IMR-90 (cell line): ENCODE data around the gene NDUFAF5. TPM values are rescaled to one million over a fixed set of nuclear protein-coding genes. Genes with fewer than 3 reads are reported as not detected.
A peak's percentile ranks its signal among the peaks of the same experiment; 100 is the strongest.

Experiments used
- ATAC-seq: fragments of 200-7000 bp; cut with Tn5 transposase; 2 replicates; pipeline ENCODE4 v1.9.1; 2020; ENCODE audit warnings: low read depth, mild to moderate bottlenecking, moderate library complexity
- BruUV-seq: library from RNA; stranded (reverse); fragments of 400-500 nt; replicated peaks from 2 replicates; lab custom pipeline; 2021; lab: Mats Ljungman, UMichigan
- CTCF ChIA-PET: fragments of 300-600 bp; formaldehyde crosslinking; extraction: SDS; loops from one replicate; lab custom pipeline; 2021; ENCODE audit warnings: antibody characterized with exemption; lab: Yijun Ruan, JAX
- POLR2A ChIA-PET: fragments of 300-600 bp; sonication (Branson Sonifier 250); formaldehyde crosslinking; loops from one replicate; lab custom pipeline; 2022; ENCODE audit warnings: antibody characterized with exemption; ENCODE audit not compliant: unreplicated experiment; lab: Charles Lee
- DNase-seq: peaks from one replicate; pipeline ENCODE4 v3.0.0; 2013
- H2AFZ ChIP-seq: replicated peaks from 2 replicates; pipeline ENCODE3; 2013; ENCODE audit warnings: low read length, mild to moderate bottlenecking; ENCODE audit not compliant: poor library complexity
- H2AK5ac ChIP-seq: 2 replicates; pipeline ENCODE4 v1.6.1; 2013; ENCODE audit warnings: low read depth, low read length, inconsistent platforms
- H2AK9ac ChIP-seq: replicated peaks from 2 replicates; pipeline ENCODE3; 2013; ENCODE audit warnings: mild to moderate bottlenecking, low read depth, low read length, moderate library complexity; ENCODE audit not compliant: poor library complexity
- H2BK120ac ChIP-seq: 2 replicates; pipeline ENCODE4 v1.6.1; 2013; ENCODE audit warnings: low read depth, low read length, inconsistent platforms
- H2BK15ac ChIP-seq: 3 replicates; pipeline ENCODE4 v1.6.1; 2013; ENCODE audit warnings: low read depth, low read length, inconsistent platforms
- H2BK20ac ChIP-seq: 2 replicates; pipeline ENCODE4 v1.6.1; 2013; ENCODE audit warnings: low read depth, mild to moderate bottlenecking, inconsistent platforms, low read length, moderate library complexity
- H2BK5ac ChIP-seq: 2 replicates; pipeline ENCODE4 v1.6.1; 2013; ENCODE audit warnings: mild to moderate bottlenecking, low read depth, low read length, inconsistent platforms; ENCODE audit not compliant: poor library complexity, severe bottlenecking
- H3K14ac ChIP-seq: replicated peaks from 2 replicates; pipeline ENCODE4 v1.6.1; 2013; ENCODE audit warnings: low read depth, low read length, inconsistent platforms
- H3K18ac ChIP-seq: 2 replicates; pipeline ENCODE4 v1.6.1; 2013; ENCODE audit warnings: low read depth, low read length, control low read depth
- H3K23ac ChIP-seq: 2 replicates; pipeline ENCODE4 v1.6.1; 2013; ENCODE audit warnings: low read depth, low read length, inconsistent platforms
- H3K27ac ChIP-seq: 2 replicates; pipeline ENCODE4 v1.5.1; 2013; ENCODE audit warnings: mild to moderate bottlenecking, control low read depth, low read length; ENCODE audit not compliant: insufficient read depth
- H3K27me3 ChIP-seq: 2 replicates; pipeline ENCODE4 v1.6.1; 2013; ENCODE audit warnings: low read length; ENCODE audit not compliant: control insufficient read depth, insufficient read depth
- H3K36me3 ChIP-seq: 2 replicates; pipeline ENCODE4 v1.6.1; 2013; ENCODE audit warnings: low read length, mixed read lengths; ENCODE audit not compliant: control insufficient read depth, insufficient read depth
- H3K4ac ChIP-seq: 2 replicates; pipeline ENCODE4 v1.6.1; 2013; ENCODE audit warnings: low read depth, low read length, inconsistent platforms
- H3K4me1 ChIP-seq: 2 replicates; pipeline ENCODE4 v1.6.1; 2013; ENCODE audit warnings: low read length, mixed read lengths; ENCODE audit not compliant: control insufficient read depth, insufficient read depth
- H3K4me2 ChIP-seq: 2 replicates; pipeline ENCODE4 v1.6.1; 2013; ENCODE audit warnings: low read depth, mild to moderate bottlenecking, control low read depth, low read length, moderate library complexity
- H3K4me3 ChIP-seq: 2 replicates; pipeline ENCODE4 v1.5.1; 2013; ENCODE audit warnings: low read depth, mild to moderate bottlenecking, control low read depth, low read length, moderate library complexity; ENCODE audit not compliant: insufficient read depth
- H3K56ac ChIP-seq: 2 replicates; pipeline ENCODE4 v1.6.1; 2013; ENCODE audit warnings: low read length, inconsistent platforms; ENCODE audit not compliant: insufficient read depth; ENCODE audit errors: extremely low read depth
- H3K79me1 ChIP-seq, 2 experiments: 2 replicates each; pipeline ENCODE4 v1.6.1; 2013; ENCODE audit warnings: low read length in 2 of 2, inconsistent platforms in 1 of 2, low read depth in 1 of 2
- H3K9ac ChIP-seq: 2 replicates; pipeline ENCODE4 v1.6.1; 2013; ENCODE audit warnings: low read depth, low read length, control low read depth
- H3K9me1 ChIP-seq: 2 replicates; pipeline ENCODE4 v1.6.1; 2013; ENCODE audit warnings: low read length, inconsistent platforms; ENCODE audit not compliant: insufficient read depth
- H3K9me3 ChIP-seq: 2 replicates; pipeline ENCODE4 v1.6.1; 2013; ENCODE audit warnings: low read length; ENCODE audit not compliant: control insufficient read depth, insufficient read depth
- H4K20me1 ChIP-seq: 2 replicates; pipeline ENCODE4 v1.6.1; 2013; ENCODE audit warnings: low read length, inconsistent platforms; ENCODE audit not compliant: insufficient read depth
- H4K5ac ChIP-seq: 2 replicates; pipeline ENCODE4 v1.6.1; 2013; ENCODE audit warnings: mild to moderate bottlenecking, low read depth, low read length, control low read depth
- H4K8ac ChIP-seq, 2 experiments: 2 replicates each; pipeline ENCODE4 v1.6.1; 2013; ENCODE audit warnings: low read depth in 2 of 2, low read length in 2 of 2, control low read depth in 1 of 2, inconsistent platforms in 1 of 2
- H4K91ac ChIP-seq: 2 replicates; pipeline ENCODE4 v1.6.1; 2013; ENCODE audit warnings: low read depth, low read length, inconsistent platforms; ENCODE audit not compliant: insufficient read depth
- BHLHE40 ChIP-seq: fragments of 150-350 bp; IDR thresholded peaks from 2 replicates; pipeline ENCODE4 v1.6.1; 2016; ENCODE audit warnings: mild to moderate bottlenecking, low read depth, low read length
- CEBPB ChIP-seq: IDR thresholded peaks from 2 replicates; pipeline ENCODE4 v1.6.1; 2012; ENCODE audit warnings: low read depth, low read length, improper control_type of control experiment
- CHD1 ChIP-seq: IDR thresholded peaks from 2 replicates; pipeline ENCODE4 v1.6.1; 2012; ENCODE audit warnings: low read depth, low read length, improper control_type of control experiment
- FOS ChIP-seq: fragments of 150-350 bp; IDR thresholded peaks from 2 replicates; pipeline ENCODE4 v1.6.1; 2016; ENCODE audit warnings: low read depth, low read length
- MAFK ChIP-seq: IDR thresholded peaks from 2 replicates; pipeline ENCODE4 v1.6.1; 2012; ENCODE audit warnings: low read depth, low read length, improper control_type of control experiment
- MAZ ChIP-seq: IDR thresholded peaks from 2 replicates; pipeline ENCODE4 v1.6.1; 2012; ENCODE audit warnings: low read depth, mild to moderate bottlenecking, low read length, improper control_type of control experiment, moderate library complexity, borderline replicate concordance
- MXI1 ChIP-seq: IDR thresholded peaks from 2 replicates; pipeline ENCODE4 v1.6.1; 2012; ENCODE audit warnings: low read depth, mild to moderate bottlenecking, low read length, moderate library complexity, borderline replicate concordance
- NFE2L2 ChIP-seq: fragments of 150-350 bp; IDR thresholded peaks from 2 replicates; pipeline ENCODE4 v1.6.1; 2016; ENCODE audit warnings: low read depth, mild to moderate bottlenecking, low read length
- POLR2A ChIP-seq: IDR thresholded peaks from 2 replicates; pipeline ENCODE4 v1.6.1; 2012; ENCODE audit warnings: mild to moderate bottlenecking, low read depth, low read length
- RAD21 ChIP-seq: IDR thresholded peaks from 2 replicates; pipeline ENCODE4 v1.6.1; 2012; ENCODE audit warnings: low read length, improper control_type of control experiment
- RCOR1 ChIP-seq: IDR thresholded peaks from 2 replicates; pipeline ENCODE4 v1.6.1; 2012; ENCODE audit warnings: mild to moderate bottlenecking, low read length, improper control_type of control experiment; ENCODE audit not compliant: insufficient replicate concordance
- RFX5 ChIP-seq: IDR thresholded peaks from 2 replicates; pipeline ENCODE4 v1.8.0; 2012; ENCODE audit warnings: low read depth, mild to moderate bottlenecking, low read length, moderate library complexity
- SMC3 ChIP-seq: fragments of 150-350 bp; IDR thresholded peaks from 2 replicates; pipeline ENCODE4 v1.6.1; 2016; ENCODE audit warnings: low read depth, mild to moderate bottlenecking, antibody characterized with exemption, low read length, moderate library complexity
- dilution Hi-C: fragments of 300-500 bp; cut with HindIII; formaldehyde crosslinking; loops from one replicate; pipeline ENCODE4 v1.14.3; 2018; ENCODE audit warnings: low sequenced_read_pairs; ENCODE audit not compliant: unreplicated experiment
- in situ Hi-C: fragments of 300-500 bp; cut with MboI; formaldehyde crosslinking; loops from 3 replicates; pipeline ENCODE4 v1.14.3; 2019; ENCODE audit warnings: low sequenced_read_pairs, inconsistent platforms, mixed read lengths
- intact Hi-C: fragments of 100-400 bp; cut with micrococcal nuclease; formaldehyde crosslinking; loops from 2 replicates; pipeline ENCODE4 v1.10.0; 2022
- polyA plus RNA-seq, 3 experiments: library from polyadenylated mRNA; depleted of rRNA; stranded (reverse); fragments of >200 nt; gene quantifications; 2 replicates each; pipeline ENCODE4 v1.2.3, GENCODE V29; 2012; ENCODE audit warnings: low replicate concordance in 1 of 3
- total RNA-seq: library from RNA; depleted of rRNA; stranded (reverse); fragments of >200 nt; gene quantifications from 2 replicates; pipeline ENCODE4 v1.2.3, GENCODE V29; 2012
- TF ChIP-seq, protein P1 (sequence below): fragments of 150-350 bp; IDR thresholded peaks from 2 replicates; pipeline ENCODE4 v1.6.1; 2016; ENCODE audit warnings: low read depth, mild to moderate bottlenecking, low read length, moderate library complexity, borderline replicate concordance
- TF ChIP-seq, protein P2 (sequence below): conservative IDR thresholded peaks from 2 replicates; pipeline ENCODE4 v1.5.1; 2012; ENCODE audit warnings: mild to moderate bottlenecking, low read depth, low read length, improper control_type of control experiment
- TF ChIP-seq, protein P3 (sequence below): fragments of 150-350 bp; IDR thresholded peaks from 2 replicates; pipeline ENCODE4 v1.6.1; 2017; ENCODE audit warnings: mild to moderate bottlenecking, antibody characterized with exemption, low read length, low read depth

Gene NDUFAF5
- total and polyA plus RNA-seq, 2 of the 4 experiments (the other 2 are of a cell fraction), result 6.8 to 12.3 TPM

DNA sequence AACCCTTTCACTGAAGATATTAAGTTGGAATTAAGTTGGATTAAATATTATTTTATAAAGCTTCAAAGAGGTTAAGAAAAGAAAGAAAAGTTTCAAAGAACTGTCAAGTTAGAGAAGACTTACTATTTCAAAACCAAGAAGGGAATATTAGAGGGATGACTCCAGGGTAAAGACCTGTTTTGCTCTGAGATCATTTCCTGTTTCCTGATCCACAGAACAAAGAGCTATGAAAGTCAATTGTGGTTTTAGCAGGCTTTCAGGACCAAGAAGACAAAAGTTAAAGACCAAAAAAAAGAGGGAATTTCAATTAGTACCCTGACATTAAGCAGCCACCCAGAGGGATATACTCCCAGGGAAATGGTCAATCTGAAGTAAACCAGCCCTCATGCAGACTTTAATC, 19.5 kb upstream of the NDUFAF5 start:
- Histone ChIP-seq H4K20me1 (no peaks in the 10 kb centered on the region), H3K4me1 (no peaks in the 10 kb centered on the region), H2AK9ac (no peak overlapping the region), H3K23ac (no peak overlapping the region), H3K9me3 (peaks cover 2% of the 10 kb centered on the region), H3K36me3 (peaks cover 25% of the 10 kb centered on the region), H3K4me2 (no peak overlapping the region), H3K9me1 (no peaks in the 10 kb centered on the region; the same call in 1 of the 2 replicates), H2BK20ac (no peak overlapping the region), H3K4me3 (no peak overlapping the region), H3K14ac (no peak overlapping the region), H3K27ac (no peak overlapping the region), H2BK120ac (no peak overlapping the region), H3K4ac (no peak overlapping the region), H2AFZ (no peak overlapping the region), H3K18ac (no peak overlapping the region), H4K5ac (no peak overlapping the region), H2AK5ac (no peak overlapping the region), H2BK5ac (no peak overlapping the region), H4K8ac (no peak overlapping the region), H3K79me1 (no peaks in the 10 kb centered on the region), H4K91ac (no peak overlapping the region), H2BK15ac (no peak overlapping the region), H3K56ac (no peak overlapping the region), H3K27me3 (no peaks in the 10 kb centered on the region), H3K9ac (no peak overlapping the region)
- in situ Hi-C loops, result loop anchor here (10.0 to 25.0 kb wide), 2 partner anchors 303 to 440 kb away; no protein-coding TSS in a partner anchor
- dilution Hi-C loops, result no loop called here
- intact Hi-C loops, result no loop called here
- ATAC-seq (no peak), DNase-seq (peak; percentile 13)
- ChIA-PET POLR2A (no interaction called here), CTCF (interaction anchor here (0.6 kb wide), 1 partner anchor 55 kb away, joined by 5 read pairs; no protein-coding TSS in a partner anchor)
- no TSS peak for BruUV-seq
- TF ChIP-seq FOS (no peak), MXI1 (no peak), BHLHE40 (no peak), CHD1 (no peak), CEBPB (no peak), RFX5 (no peak), NFE2L2 (no peak), RCOR1 (no peak), MAZ (no peak), MAFK (no peak), SMC3 (no peak), RAD21 (no peak), POLR2A (no peak)
- TF ChIP-seq, protein P1, sequence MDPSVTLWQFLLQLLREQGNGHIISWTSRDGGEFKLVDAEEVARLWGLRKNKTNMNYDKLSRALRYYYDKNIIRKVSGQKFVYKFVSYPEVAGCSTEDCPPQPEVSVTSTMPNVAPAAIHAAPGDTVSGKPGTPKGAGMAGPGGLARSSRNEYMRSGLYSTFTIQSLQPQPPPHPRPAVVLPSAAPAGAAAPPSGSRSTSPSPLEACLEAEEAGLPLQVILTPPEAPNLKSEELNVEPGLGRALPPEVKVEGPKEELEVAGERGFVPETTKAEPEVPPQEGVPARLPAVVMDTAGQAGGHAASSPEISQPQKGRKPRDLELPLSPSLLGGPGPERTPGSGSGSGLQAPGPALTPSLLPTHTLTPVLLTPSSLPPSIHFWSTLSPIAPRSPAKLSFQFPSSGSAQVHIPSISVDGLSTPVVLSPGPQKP, result no peak
- TF ChIP-seq, protein P2, sequence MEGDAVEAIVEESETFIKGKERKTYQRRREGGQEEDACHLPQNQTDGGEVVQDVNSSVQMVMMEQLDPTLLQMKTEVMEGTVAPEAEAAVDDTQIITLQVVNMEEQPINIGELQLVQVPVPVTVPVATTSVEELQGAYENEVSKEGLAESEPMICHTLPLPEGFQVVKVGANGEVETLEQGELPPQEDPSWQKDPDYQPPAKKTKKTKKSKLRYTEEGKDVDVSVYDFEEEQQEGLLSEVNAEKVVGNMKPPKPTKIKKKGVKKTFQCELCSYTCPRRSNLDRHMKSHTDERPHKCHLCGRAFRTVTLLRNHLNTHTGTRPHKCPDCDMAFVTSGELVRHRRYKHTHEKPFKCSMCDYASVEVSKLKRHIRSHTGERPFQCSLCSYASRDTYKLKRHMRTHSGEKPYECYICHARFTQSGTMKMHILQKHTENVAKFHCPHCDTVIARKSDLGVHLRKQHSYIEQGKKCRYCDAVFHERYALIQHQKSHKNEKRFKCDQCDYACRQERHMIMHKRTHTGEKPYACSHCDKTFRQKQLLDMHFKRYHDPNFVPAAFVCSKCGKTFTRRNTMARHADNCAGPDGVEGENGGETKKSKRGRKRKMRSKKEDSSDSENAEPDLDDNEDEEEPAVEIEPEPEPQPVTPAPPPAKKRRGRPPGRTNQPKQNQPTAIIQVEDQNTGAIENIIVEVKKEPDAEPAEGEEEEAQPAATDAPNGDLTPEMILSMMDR, result no peak
- TF ChIP-seq, protein P3, sequence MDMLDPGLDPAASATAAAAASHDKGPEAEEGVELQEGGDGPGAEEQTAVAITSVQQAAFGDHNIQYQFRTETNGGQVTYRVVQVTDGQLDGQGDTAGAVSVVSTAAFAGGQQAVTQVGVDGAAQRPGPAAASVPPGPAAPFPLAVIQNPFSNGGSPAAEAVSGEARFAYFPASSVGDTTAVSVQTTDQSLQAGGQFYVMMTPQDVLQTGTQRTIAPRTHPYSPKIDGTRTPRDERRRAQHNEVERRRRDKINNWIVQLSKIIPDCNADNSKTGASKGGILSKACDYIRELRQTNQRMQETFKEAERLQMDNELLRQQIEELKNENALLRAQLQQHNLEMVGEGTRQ, result no peak
